Amygdala (tissue), 56 donors: ENCODE results near the gene RPN2.
A peak's percentile ranks its signal among the peaks of the same experiment; 100 is the strongest.

Experiments
- DNase-seq, 56 donors: peaks; one replicate each; lab custom pipeline; 2025; lab: John Stamatoyannopoulos, UW

Gene RPN2

DNA sequence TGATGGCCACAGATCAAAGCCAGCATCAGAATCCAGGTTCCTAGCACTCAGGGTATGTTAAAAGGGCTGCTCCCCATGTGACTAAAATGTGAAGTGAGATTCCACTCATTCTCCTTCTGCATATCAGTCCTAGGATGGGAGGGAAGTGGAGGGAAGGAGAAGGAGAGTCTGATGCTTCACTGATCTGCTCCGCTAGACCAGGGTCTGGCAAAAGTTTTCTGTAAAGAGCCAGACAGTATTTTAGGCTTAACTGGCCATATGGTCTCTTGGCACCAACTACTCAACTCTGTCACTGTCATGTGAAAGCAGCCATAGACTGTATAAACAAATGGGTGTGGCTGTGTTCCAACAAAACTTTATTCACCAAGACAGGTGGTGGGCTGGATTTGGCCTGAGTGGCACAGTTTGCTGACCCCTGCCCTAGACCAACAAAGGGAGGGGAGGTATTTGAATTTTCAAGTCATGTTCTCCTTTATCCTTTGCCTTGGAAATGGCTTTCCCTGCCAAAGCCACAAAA is 59.9 kb downstream of the RPN2 start:
- peak in 1 of 56 donors; percentile 23 for DNase-seq

DNA sequence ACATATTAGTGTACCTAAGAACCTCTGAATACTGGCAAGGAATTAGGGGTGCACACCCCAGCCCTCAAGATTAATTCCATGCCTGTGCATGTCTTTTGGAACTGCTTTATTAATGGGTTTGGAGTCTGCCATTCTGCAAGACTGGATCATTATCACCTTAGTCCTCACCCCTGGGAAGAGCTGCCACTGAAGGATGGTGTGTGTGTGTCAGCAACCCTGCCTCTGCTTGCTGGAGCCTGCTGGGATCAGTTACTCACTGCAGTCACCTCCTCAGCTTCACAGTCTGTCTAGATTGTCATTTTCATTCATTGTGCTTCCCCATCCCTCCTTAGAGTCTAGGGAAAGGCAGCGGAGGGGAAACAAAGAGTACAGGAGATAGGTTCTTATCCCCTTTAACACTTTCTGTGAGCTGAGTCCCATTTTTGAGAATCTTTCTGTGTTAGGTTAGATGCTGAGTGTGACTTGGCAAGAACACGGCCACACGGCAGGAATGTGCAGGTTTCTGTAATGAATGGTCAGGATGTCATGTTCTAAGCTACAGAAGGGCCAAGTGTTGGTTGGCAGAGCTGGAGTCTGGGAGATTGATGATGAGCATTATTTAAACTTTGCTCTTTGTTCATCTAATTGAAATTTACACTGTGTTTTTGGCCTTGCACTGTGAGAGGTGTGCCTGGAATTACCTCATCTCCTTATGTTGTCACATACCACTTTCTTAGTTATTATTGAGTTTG is 61.4 kb downstream of the RPN2 start:
- DNase-seq, result no peak

DNA sequence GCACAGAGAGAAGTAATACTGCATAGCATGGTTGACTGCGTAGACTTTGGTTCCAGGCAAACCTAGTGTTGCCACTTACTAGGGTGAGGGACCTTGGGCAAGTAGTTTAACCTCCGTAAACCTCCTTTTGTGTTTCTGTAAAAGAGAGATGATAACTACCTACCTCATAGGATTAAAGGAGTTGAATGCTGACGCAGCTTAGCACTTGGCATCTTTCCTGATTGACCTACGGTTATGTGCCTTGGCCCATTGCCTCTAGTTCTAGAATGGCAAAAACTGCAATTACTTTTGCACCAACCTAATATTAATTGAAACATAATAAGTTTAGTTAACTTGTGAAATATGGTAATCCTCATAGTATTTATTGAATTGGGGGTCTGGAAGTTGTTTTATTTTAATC is 63.4 kb downstream of the RPN2 start:
- DNase-seq, result no peak

DNA sequence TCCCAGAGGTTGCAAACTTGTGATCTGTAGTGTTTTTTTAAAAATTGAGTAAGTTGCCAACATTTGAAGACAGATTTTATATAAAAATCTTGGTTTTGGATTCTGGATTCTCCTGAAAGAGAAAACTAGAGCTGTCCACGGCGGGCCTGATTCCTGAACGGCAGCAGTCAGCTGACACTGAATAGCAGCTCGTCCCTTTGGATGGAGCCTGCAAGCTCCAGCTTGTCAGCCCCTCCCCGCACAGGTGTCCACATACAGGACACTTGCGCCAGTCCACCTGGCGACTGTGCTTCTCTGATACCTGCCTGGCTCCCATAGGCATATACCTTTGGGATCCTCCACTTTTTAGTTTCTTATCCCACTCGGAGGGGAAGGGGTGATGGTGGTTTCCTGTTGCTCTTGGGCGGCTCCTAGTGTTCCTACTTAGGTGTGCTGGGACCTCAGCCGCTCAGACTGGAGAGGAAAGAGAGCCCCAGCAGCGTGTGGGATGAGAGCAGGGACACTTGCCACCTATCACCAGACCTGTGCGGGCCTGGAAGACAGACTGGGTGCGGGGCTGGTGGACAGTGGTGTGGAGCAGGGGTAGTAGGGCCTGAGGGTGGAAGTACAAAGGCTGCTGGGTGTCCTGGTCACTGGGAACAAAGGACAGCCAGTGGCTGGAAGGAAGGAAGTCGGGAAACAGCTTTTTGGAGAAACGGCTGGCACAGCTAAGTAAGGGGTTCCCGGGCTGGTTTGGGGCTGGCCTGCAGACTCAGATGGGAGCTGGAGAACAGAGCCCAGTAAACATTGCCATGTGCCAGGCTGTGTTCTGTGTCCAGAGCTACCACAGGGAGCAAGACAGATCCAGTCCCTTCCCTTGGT is 64.2 kb downstream of the RPN2 start:
- peak in 1 of 56 donors; percentile 12 for DNase-seq

DNA sequence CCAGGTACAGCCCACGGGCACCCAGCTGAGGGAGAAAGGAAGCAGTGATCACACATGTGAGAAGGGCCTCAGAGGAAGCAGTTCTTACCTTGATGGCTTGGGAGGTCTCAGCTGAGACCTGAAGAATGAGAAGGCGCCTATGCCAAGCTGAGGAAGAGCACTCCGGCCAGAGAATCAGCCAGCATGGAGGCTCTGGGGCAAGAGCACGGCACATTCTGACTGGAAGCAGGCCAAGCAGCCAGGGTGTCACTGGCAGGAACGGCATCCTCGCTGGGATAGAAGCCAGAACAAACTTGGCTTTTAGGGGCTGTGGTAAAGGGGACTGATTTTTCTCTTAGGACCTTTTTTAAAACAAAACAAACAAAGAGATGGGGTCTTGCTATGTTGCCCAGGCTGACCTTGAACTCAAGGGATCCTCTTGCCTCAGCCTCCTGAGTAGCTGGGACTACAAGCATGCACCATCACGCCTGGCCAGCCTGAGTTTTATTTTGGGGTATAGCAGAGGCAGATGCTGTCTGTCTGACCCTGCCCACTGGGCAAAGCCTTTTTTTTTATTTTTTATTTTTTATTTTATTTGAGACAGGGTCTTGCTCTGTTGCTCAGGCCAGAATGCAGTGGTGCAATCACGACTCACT is 64.9 kb downstream of the RPN2 start:
- DNase-seq, result peak in 5 of 56 donors; percentile 3 to 45 (median 12)

DNA sequence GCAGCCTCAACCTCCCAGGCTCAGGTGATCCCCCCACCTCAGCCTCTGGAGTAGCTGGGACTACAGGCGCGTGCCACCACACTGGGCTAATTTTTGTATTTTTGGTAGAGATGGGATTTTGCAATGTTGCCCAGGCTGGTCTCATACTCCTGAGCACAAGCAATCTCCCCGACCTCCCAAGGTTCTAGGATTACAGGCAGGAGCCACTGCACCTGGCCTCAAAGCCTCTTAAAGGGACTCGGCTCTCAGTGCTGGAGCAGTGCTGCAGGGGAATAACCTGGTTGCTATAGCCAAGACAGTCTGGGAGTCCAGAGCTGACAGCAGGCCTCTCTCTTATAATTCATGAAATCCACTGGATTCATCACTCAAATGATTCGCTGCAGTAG is 65.4 kb downstream of the RPN2 start:
- DNase-seq, result no peak

DNA sequence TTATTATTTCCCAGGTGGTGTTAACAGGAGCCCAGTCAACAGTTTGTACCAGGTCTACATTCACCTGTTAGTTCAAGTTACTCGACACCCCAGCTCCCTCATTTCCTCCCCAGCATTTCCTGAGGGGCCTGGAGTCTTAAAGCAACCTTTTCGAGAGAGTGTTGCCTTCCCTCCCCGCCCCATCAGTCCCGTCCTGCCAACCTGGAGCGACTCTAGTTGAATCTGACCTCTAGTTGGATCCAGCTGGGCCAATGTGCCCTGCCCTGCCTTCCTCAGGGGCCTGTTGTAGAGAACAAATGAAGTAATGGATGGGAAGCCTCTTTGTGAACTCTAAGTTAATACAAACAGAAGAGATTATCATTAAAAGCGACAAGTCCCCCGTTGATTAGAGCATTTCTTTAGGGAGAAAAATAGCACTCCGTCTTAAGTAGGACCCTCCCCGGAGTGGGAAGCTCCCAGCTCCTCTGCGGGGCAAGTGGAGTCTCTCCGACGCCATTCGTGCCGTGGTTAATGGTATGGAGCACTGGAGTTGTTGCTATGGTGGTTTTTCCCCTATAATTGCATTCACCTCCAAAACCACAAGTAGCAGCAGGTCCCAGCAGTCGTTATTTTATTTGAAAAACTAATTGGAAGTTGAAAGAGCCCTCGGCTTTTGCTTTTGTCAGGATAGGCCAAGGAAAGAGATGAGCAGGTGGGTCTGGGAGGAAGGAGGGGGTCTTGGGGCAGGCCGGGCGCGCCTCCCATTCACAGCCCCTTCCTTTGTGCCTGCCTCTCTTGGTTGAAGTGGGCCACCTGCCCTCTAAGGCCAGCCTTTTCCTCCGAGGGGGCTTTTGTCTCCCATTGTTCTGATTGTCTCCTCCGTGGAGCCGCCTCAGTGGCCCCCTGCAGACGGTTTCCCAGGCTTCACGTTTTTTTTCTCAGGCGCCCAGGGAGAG is 66.4 kb downstream of the RPN2 start:
- DNase-seq, result no peak

DNA sequence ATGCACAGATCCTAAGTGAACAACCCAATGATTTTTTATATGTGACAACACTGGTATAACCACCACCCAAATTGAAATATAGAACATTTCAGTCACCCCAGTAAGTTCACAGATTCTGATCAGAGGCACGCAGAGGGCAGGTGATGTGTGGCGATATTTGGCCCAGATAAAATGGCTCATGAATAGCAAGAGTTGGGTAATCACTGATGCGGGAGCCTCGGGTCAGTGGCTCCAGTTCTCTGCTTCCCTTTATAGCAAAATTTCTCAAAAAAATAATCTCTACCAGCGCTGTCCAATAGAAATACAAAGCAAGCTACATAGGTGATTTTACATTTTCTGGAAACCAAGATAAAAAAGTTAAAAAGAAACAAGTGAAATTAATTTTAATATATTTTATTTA is 67.6 kb downstream of the RPN2 start:
- DNase-seq, result no peak

DNA sequence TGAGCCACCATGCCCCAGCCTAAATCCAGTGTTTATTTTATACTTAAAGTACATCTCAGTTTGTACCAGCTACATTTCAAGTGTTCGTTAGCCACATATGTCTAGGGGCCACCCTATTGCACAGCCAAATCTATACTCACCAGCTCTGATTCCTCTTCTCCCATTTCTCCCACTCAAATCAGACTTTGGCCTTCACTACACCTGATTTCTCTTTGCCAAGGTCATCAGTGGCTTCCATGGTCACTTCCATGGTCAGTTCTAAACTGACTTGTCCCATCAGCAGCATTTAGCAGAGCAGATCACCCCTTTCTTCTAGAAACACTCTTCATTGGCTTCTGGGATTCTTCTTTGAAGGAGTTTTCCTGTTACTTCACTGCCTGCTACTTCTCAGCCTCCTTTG is 68.4 kb downstream of the RPN2 start:
- no peak for DNase-seq

DNA sequence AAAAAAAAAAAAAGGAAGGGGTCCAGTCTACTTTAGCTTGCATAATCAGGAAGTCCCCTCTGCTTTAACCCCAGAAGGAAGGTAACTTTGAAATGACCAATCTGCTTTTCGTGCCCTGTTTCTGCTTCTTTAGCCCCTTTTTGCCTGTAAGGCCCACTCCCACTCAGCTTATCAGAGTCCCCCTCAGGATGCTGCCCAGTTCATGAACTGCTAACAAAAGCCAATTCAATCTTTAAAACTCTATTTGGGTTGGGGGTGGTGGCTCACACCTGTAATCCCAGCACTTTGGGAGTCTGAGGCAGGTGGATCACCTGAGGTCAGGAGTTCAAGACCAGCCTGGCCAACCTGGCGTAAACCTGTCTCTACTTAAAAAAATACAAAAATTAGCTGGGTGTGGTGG is 70.2 kb downstream of the RPN2 start:
- DNase-seq, result no peak

DNA sequence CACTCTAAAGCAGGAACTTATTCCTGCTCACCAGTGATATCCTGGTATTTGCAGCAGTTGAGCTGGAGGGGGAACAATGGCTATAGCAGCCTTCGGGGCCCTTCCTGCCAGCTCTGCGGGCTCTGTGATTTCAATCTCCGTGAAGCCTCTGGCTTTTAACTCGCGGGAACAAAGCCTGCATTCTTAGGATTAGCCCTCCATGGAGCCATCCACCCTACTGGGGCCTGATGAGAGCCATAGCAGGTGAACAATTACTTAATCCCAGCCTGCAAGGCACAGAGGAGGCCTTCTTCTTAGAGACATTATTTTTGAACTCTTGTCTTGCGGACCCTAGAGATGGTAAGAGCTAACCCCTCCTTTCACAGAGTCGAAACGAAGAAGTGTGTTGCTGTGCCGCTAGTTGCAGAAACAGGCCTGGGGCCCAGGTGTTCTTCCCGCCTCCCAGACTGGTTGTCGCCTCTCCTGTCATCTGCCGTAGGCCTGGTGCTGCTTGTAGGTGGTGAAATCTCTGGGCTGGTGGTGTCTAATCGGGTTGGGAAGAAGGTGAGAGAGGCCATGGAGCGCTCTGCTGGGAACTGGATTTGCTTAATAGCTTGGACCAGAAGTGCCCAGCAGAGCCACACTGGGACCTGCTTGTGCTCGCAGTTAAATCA is 72.8 kb downstream of the RPN2 start:
- peak in 2 of 56 donors; percentile 6 to 11 for DNase-seq

DNA sequence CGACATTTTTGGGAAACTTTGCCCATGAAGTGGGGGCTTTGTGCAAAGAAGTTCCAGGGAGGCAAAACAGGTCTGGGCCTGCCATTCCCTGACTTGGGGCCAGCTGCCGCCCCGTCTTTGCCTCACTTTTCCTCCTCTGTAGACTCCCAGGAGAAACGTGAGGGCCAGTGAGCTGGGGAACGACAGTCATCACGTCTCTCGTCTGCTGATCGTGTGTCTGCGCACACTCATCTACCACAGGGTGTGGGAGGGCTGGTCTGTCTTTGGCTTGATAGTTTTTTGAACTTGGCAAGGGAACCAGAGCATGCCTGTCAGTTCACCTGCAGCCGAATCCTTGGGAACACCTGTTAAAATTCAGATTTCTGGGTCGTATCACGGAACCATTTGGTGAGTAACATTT is 74.0 kb downstream of the RPN2 start:
- DNase-seq, result no peak

DNA sequence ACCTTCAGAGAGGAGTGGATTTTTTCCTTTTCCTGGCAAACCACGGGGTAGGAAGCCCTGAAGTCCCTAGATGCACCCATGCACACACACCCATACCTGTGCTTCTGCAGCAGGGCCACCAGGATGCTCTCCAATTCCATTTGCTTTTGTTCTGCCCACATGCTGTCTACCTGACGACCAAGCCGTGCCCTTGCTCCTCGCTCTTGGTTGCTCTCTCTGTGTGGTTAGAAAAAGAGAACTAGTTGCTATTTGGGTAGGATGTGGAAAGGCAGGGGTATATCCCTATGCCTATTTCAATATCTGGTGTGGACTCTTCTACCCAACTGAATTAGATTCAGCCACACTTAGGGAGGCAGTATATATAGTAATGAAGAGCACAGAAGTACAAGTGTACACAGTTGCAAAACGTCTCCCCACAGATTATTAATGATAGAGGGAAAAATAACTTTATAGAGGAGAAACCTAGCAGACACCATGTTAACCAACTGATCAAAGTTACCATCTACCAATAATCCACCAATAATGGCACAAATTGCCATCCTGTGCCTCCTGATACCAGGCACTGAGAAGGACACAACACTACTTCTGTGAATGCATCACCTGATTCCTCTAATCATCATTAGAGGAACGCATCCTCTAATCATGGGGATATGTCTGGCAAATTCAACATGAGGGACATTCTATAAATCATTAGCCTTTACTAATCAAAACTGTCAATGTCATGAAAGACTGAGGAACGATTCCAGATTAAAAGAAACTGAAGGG is 75.2 kb downstream of the RPN2 start:
- no peak for DNase-seq

DNA sequence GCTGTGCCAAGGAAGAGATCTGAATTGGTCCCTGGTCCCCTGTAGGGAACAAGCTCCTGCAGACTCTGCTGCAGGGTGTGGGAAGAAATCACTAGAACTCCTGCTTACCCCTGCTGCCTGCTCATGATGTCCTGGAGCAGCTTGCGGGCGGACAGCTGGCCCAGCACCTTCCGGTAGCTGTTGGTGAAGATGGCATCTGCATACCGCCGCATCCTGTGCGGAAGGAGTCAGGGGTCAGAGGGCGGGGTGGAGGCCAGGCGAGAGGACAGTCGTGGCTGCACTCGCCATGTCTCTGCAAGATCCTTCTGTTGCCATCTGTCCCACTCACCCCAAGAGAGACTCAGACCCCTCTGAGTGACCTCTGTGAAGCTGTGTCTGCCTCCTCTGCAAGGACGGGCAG is 77.2 kb downstream of the RPN2 start:
- no peak for DNase-seq

DNA sequence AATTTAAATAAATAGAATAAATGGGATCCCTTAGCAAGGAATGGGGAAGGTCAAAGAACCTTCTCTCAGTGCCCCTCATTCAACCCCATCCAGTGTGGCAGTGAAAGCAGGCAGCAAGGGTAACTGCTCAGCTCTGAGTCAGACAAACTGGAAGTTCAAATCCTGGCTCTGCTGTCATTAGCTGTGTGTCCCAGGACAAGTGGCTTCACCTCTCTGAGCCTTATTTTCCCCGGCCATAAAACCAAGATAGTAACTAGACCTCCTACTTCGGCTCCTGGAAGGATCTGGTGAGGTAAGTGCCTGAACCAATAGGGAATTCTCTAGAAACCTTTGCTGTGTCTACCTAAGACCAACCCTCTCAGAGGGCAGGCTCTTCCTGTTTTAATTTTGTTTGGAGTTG is 78.4 kb downstream of the RPN2 start:
- DNase-seq, result no peak

DNA sequence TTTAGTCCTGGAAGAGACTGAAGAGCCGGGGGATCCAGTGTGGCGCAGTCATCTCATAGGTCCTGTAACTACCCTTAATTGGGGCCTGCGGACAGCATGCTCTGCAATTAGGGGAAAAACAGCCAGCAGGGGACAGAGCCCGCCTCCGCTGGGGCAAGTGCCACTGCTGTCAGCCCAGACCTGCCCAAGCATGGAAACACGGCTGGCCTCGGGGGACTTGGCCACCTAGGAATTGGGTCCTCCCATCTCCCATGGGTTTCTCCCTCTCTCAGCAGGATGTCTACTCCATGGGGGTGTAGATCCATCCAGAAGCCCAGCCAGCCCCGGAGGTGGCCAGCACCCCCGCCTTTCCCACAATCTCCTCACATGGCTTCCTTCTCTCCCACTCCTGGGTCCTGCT is 78.9 kb downstream of the RPN2 start:
- DNase-seq, result no peak

DNA sequence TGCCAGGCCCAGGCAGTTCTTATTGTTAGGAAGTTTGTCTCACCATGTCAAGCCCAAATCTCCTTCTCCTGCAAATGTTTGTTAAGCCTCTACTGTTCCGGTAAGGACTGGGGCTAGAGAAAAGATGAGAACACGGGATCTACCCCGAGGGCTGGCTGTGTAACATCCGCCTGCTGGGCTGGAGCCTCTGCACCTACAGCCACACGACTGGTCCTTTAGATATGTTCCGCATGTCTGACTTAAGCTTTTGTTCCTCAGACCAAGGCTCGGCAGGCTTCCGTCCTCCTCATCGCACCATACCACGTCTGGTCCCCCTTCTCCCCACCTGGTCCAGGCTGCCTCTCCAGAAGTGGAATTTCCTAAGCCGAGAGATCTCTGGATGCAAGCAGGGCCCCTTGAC is 79.9 kb downstream of the RPN2 start:
- DNase-seq, result no peak

DNA sequence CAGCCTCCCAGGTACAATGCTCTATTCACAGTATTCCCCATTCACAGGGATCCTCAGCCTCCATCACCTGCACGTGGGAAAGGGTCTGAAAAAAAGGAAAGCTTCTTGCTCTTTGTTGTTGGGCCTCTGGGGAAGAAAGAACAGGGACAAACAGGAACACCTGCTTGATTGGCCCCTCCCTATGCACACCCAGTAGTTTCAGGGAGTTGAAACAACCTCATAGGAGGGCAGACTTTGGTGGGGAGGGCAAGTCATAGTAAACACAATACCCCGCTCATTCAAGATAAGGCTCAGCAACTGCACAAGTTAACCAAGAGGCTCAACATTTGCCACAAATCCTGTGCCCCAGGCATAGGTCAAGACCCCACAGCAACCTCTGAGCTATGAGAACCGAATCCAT is 80.7 kb downstream of the RPN2 start:
- no peak for DNase-seq

DNA sequence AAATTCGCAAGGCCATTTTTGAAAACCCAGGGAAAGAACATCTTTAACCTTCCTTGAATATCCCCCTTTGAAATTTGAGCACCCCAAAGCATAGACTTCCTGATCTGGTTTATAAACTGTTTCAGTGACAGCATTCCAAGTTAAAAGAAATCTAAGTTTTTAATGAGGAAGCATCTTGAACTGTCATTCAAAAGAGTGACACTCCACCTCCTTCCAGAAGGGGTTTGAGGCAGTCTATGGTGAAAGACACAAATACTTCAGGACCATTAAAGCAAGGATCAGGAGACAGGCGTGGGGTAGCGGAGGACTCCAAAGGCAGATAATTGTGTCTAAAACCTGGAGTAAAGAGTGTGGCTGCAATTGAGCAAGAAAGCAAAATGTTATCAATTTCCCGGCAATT is 81.8 kb downstream of the RPN2 start:
- no peak for DNase-seq
